Activated CD8-positive, alpha-beta memory T cell treated with anti-CD3 and anti-CD28 coated beads for 48 hours (primary cell): ENCODE data around the gene TRMT44.

Source experiments
- DNase-seq, 3 experiments: peaks; one replicate each; pipeline ENCODE4 v3.0.0-alpha.2; 2020; ENCODE audit warnings: low read depth in 2 of 3, low spot score in 2 of 3

TRMT44 gene, protein sequence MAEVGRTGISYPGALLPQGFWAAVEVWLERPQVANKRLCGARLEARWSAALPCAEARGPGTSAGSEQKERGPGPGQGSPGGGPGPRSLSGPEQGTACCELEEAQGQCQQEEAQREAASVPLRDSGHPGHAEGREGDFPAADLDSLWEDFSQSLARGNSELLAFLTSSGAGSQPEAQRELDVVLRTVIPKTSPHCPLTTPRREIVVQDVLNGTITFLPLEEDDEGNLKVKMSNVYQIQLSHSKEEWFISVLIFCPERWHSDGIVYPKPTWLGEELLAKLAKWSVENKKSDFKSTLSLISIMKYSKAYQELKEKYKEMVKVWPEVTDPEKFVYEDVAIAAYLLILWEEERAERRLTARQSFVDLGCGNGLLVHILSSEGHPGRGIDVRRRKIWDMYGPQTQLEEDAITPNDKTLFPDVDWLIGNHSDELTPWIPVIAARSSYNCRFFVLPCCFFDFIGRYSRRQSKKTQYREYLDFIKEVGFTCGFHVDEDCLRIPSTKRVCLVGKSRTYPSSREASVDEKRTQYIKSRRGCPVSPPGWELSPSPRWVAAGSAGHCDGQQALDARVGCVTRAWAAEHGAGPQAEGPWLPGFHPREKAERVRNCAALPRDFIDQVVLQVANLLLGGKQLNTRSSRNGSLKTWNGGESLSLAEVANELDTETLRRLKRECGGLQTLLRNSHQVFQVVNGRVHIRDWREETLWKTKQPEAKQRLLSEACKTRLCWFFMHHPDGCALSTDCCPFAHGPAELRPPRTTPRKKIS

DNA sequence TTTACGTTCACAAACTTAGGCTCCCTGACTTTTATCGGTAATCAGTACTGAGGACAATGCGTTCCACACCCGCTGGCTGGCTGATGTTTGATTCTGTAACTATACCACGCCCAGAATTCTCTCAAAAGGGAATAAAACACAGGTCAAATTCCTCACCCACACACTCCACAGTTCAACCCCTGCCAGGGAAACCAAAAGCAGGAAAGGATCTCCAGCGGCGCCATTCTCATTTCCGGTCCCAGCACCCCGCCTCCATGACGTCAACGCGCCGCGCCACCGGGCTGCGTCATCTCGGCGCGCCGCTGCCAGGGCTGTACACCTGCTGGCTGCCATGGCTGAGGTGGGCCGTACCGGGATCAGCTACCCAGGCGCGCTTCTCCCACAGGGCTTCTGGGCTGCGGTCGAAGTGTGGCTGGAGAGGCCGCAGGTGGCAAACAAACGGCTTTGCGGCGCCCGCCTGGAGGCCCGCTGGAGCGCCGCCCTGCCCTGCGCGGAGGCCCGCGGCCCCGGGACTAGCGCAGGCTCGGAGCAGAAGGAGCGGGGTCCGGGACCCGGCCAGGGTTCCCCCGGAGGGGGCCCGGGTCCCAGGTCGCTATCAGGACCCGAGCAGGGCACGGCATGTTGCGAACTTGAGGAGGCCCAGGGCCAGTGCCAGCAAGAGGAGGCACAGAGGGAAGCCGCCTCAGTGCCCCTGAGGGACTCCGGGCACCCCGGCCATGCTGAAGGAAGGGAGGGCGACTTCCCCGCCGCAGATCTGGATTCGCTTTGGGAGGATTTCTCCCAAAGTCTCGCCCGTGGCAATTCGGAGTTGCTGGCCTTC is at the start of gene TRMT44, which contains the start of gene ACOX3:
Gene TRMT44, plus strand, starts transcription at position 286 of the 820 bp plus-strand sequence. Its CDS starts 46 bp downstream, at position 332.
Gene ACOX3, minus strand, starts transcription at position 232 of the 820 bp plus-strand sequence. CDS start 24,202 bp downstream, outside the sequence.
- DNase-seq: peak; percentile 92 to 99 (median 99)

GRCh38 chr4:8391071-8391470 is 49.5 kb upstream of the TRMT44 start:
- DNase-seq: no peak

DNA sequence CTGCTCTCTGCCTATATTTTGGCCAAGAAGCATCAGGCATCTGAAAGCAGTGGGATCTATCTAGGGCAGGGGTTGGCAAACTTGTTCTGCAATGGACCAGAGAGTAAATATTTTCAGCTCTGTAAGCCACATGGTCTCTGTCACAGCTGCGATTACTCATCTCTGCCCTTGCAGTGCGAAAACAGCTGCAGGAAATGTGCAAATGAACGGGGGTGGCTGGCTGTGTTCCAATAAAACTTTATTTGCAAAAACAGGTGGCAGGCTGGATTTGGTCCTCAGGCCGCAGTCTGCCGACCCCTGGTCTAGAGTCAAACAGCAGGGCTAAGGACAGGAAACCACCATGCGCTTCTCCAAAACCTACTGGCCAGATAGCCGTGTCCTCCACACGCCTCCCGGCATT is 48.6 kb upstream of the TRMT44 start:
- DNase-seq: no peak

DNA sequence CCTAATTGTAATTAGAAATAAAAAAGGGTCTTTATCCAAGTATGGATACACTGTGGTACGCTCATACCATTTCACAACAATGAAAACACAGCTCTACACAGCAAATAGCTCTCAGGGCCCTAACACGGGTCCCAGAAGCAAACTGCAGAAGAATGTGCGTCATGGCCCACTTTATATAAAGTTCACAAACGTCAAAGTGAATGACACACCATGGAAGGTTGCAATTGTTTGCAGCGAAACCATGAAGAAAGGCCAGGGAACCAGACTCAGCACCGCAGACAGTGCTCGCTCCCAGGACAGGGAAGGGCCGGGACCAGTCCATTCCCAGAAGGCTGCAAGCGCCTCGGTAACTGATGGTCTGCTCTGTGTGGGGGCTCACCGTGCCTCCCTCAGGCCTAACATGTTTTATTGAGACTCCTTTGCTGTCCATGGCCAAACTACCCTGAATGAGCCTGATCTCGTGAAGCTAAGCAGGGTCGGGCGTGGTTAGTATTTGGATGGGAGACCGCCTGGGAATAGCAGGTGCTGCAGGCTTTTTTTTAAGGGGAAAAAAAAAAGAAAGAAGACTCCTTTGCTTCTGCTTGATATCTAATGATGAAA is 47.9 kb upstream of the TRMT44 start:
- no peak for DNase-seq

DNA sequence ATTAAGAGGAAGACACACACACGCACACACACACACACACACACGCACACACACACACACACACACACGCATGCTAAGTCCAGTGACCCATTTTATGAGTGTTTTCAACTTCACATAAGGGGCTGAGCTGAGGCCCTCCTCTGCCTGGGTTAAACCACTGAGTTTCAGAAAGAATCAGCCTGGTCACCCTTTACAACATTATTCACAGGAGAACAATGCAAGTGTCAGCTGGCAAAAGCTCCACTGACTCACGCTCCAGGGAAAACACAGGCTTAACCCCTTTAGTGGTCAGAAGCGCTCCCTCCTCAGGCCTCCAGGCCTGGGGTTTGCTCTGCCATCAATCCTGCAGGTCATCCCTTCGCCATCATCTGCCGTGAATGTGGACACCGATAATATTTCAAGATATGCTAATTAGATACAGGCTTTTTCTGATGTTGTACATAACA is 47.0 kb upstream of the TRMT44 start:
- no peak for DNase-seq

- DNase-seq: no peak
Observed at GRCh38 chr4:8394061-8394519, 46.5 kb upstream of the TRMT44 start.

DNA sequence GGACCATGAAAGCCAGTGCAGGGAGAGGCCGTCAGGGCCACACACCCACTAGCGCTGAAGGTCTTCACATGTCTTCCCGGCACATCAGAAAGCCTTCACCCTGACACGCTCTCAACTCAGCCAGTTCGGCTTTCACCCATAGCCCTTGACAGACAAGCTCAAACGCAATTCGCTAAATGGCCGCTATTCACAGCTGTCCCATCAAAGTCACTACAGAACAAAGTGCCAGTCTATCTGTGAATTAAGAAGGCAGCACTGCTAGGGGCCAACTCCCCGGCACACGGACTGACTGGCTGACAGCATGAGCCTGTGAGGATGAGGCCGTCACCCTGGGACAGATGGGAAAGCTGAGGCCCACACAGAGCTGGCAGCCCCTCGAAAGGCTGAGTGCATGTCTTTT is 45.8 kb upstream of the TRMT44 start:
- no peak for DNase-seq

GRCh38 chr4:8395504-8396296 is 44.9 kb upstream of the TRMT44 start:
- no peak for DNase-seq

GRCh38 chr4:8396762-8397406 is 43.7 kb upstream of the TRMT44 start:
- no peak for DNase-seq

DNA sequence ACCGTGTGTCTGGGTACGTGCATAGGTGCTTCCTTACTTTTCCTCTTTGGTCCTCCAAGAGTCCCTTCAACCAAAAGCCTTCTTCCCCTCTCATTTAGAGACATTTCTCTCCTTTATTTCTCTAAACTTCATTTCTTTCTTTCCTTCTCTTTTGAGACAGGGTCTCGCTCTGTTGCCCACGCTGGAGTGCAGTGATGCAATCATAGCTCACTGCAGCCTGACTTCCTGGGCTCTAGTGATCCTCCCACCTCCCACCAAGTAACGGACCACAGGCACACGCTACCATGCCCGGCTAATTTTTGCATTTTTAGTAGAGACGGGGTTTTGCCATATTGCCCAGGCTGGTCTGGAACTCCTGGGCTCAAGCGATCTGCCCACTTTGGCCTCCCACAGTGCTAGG is 42.2 kb upstream of the TRMT44 start:
- no peak for DNase-seq

GRCh38 chr4:8399298-8399697 is 41.3 kb upstream of the TRMT44 start:
- DNase-seq: no peak

- no peak for DNase-seq
Observed at GRCh38 chr4:8400632-8401325, 39.8 kb upstream of the TRMT44 start.

DNA sequence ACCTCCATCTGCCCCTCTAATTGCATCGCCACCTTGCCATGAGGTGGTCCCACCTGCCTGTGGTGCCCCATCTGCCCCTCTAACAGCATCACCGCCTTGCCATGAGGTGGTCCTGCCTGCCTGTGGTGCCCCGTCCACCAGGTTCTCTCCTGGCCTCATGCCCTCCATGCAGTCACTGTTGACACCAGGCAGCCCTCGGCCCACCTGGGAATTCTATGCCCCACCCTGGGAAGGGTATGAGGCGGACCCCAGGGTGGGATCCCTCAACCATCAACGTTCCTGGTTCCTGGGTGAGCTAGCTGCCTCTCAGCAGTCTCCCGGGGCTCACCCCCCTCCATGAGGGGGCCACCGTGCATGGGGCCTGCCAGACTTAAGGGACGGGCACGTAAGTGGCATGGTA is 38.9 kb upstream of the TRMT44 start:
- no peak for DNase-seq

DNA sequence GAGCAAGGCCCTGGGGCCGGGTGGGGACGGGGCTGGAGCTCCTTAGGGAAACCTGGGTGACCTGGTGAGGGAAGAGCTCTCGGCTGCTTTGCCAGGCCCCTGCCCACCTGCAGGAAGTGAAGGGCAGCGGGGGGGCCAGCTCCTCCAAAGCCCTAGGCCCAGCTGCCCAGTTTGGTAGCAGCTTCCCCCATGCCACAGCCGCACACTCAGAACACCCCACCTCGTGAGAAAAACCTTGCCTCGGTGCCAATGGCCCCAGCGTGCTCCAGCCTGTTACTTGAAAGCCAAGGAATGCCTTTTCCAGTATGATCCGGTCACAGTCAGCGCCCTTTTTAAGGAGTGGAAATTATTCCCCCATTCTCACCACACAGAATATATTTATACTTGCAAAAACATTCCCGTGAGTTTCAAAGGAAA is 38.4 kb upstream of the TRMT44 start:
- no peak for DNase-seq

GRCh38 chr4:8402640-8403039 is 37.9 kb upstream of the TRMT44 start:
- no peak for DNase-seq

GRCh38 chr4:8403173-8403753 is 37.3 kb upstream of the TRMT44 start:
- DNase-seq: peak in 1 of 3 experiments; percentile 20

- no peak for DNase-seq
Observed at GRCh38 chr4:8403976-8404375, 36.6 kb upstream of the TRMT44 start.

DNA sequence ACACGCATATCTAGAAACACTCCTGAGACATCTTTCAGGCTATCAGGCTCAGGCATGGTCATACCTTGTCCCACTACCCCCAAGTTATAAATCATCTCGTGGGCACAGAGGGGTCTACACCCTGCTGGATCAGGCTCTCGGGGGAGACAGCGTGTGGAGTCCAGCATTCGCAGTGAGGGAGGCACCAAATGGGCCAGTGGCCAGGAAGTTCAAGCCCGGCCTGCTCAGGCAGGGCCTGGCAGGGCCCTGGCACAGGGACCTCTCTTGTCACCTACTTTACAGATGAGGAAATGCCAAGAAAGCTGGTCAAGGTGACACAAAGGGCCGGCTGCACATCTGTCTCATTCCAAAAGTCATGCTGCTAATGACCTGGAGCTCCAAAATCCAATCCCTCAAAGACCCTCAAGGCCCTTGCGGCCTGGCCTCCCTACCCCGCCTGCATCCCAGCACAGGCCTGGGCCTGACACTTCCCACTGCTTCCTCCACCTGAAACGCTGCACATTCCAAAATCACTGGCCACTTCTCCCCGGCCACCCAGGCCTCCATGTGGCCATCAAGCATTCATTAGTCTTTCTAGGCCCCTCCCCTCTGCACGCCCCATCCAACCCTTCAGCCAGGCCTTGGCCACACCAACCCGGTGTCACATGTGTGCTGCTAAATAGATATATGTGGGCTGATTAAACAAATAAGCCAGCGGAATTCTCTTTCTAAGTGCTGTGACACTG is 35.6 kb upstream of the TRMT44 start:
- no peak for DNase-seq
